Stomach (tissue), 9 donors: ENCODE measurements around the gene THY1. TPM values are rescaled to one million over a fixed set of nuclear protein-coding genes. Genes with fewer than 3 reads are reported as not detected.
A peak's percentile ranks its signal among the peaks of the same experiment; 100 is the strongest.
"Not testable (repeated sequence)": the region's sequence is repeated elsewhere in the genome, so short reads cannot be mapped to it uniquely, and the experiment has no call there.

ENCODE experiments used
- DNase-seq, 2 donors: peaks; one replicate each; pipeline versions ENCODE4 v3.0.0 to v3.0.0-alpha.2; 2013 to 2019
- H3K27ac ChIP-seq, 5 donors: fragments of 200-600 bp in 4 of 5; sonication (generic) in 4 of 5; one replicate each; pipeline ENCODE4 v1.5.1; 2013 to 2019; ENCODE audit warnings: mild to moderate bottlenecking in 1 of 5, moderate library complexity in 1 of 5
- H3K27me3 ChIP-seq, 3 donors: fragments of 200-600 bp; sonication (generic); one replicate each; pipeline ENCODE4 v1.5.1; 2017 to 2019; ENCODE audit warnings: mixed run types in 1 of 3
- H3K36me3 ChIP-seq, 4 donors: fragments of 200-600 bp; sonication (generic); 1 replicate in 3 of 4; 2 replicates in 1 of 4; pipeline ENCODE4 v1.5.1; 2016 to 2019
- H3K4me1 ChIP-seq, 4 donors: fragments of 200-600 bp; sonication (generic); one replicate each; pipeline ENCODE4 v1.5.1; 2016 to 2019
- H3K4me3 ChIP-seq, 4 donors: fragments of 200-600 bp; sonication (generic) in 3 of 4; one replicate each; pipeline ENCODE4 v1.5.1; 2016 to 2019; ENCODE audit warnings: mild to moderate bottlenecking in 1 of 4
- H3K9me3 ChIP-seq, 4 donors: fragments of 200-600 bp; sonication (generic); one replicate each; pipeline ENCODE4 v1.5.1; 2016 to 2019
- CTCF ChIP-seq, 7 experiments: fragments of 450-650 bp in 4 of 7; fragments of 200-600 bp in 3 of 7; sonication (generic) in 3 of 7; IDR thresholded peaks; one replicate each; pipeline ENCODE4 v1.5.1; 2016 to 2019; ENCODE audit warnings: antibody characterized with exemption in 7 of 7, control low read depth in 2 of 7, mild to moderate bottlenecking in 1 of 7
- EP300 ChIP-seq: sonication (generic); formaldehyde crosslinking; IDR thresholded peaks from one replicate; pipeline ENCODE4 v1.6.1; 2017; ENCODE audit warnings: antibody characterized with exemption
- POLR2A ChIP-seq, 4 donors: fragments of 450-650 bp; IDR thresholded peaks; one replicate each; pipeline ENCODE4 v1.6.1; 2016; ENCODE audit warnings: antibody characterized with exemption in 4 of 4, control low read depth in 2 of 4, mild to moderate bottlenecking in 1 of 4, moderate library complexity in 1 of 4
- POLR2AphosphoS5 ChIP-seq, 3 donors: sonication (generic); formaldehyde crosslinking; IDR thresholded peaks; one replicate each; pipeline ENCODE4 v1.6.1; 2016; ENCODE audit warnings: antibody characterized with exemption in 3 of 3
- WGBS, 5 donors: extraction: QIAGEN DNeasy Blood & Tissue Kit in 3 of 5; methylation state at CpG; one replicate each; pipeline versions ENCODE4 v1.1.5 to v1.1.7; 2013 to 2018; 5-methylcytosine and 5-hydroxymethylcytosine counted together
- intact Hi-C: fragments of 100-400 bp; cut with DNase I; formaldehyde crosslinking; loops from one replicate; pipeline ENCODE4 v1.15.1; 2023; ENCODE audit warnings: low total_unique reads
- polyA plus RNA-seq, 3 donors: library from polyadenylated mRNA; stranded (reverse); fragments of 200-250 nt; gene quantifications; one replicate each; pipeline ENCODE4 v1.2.3, GENCODE V29; 2013
- total RNA-seq, 5 donors: library from RNA; depleted of rRNA; stranded (reverse); fragments of >200 nt; gene quantifications; one replicate each; pipeline versions ENCODE4 v1.1.0 to v1.2.3, GENCODE V29; 2014 to 2016
- donor health status: healthy with polysubstance abuse.
- donor health status: Bipolar disorder and iron deficiency.
- donor health status: healthy.

Gene THY1
- total and polyA plus RNA-seq, 8 donors, result 1.2 to 13.7 (median 7.9) TPM

- Histone ChIP-seq H3K27ac (no peak overlapping the region), H3K4me3 (no peak overlapping the region), H3K4me1 (no peaks in the 10 kb centered on the region), H3K27me3 (no peaks in the 10 kb centered on the region), H3K36me3 (no peaks in the 10 kb centered on the region), H3K9me3 (no peaks in the 10 kb centered on the region)
- TF ChIP-seq EP300 (no peak), POLR2A (IDR thresholded peaks at IDR 0.05) (no peak), CTCF (IDR thresholded peaks at IDR 0.05) (no peak), POLR2AphosphoS5 (IDR thresholded peaks at IDR 0.05) (no peak)
- intact Hi-C loops, result no loop called here
- 67 to 76% (median 74%) methylated on average over 7 of the region's 7 CpGs for WGBS, 5 donors
- no peak for DNase-seq
These were observed 31.7 kb downstream of the THY1 start for GRCh38 chr11:119391275-119391674.

DNA sequence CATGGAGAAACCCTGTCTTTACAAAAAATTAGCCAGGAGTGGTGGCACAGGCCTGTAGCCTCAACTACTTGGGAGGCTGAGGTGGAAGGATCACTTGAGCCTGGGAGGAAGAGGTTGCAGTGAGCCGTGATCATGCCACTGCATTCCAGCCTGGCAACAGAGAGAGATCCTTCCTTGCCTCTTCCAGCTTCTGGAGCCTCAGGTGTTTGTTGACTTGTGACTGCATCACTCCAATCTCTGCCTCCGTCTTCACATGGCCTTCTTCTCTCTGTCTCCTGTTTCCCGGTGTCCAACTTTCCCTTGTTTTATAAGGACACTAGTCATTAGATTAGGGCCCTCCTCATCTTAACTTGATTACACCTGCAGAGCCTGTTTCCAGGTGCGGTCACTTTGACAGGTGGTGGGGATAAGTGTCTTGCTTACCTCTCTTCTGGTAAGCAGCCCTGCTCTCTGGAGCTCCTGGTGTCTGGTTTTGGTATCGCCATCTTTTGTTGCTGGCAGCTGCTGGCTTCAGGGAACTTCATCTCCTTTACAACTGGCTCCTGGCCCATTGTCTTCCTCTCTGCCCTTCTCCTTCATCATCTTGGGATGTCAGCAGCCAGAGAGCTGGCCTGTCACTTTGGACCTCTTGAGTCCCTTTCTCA lies 33.2 kb downstream of the THY1 start:
- H3K9me3 ChIP-seq, result no peaks in the 10 kb centered on the region
- TF ChIP-seq EP300, result no peak
- TF ChIP-seq CTCF (IDR thresholded peaks at IDR 0.05), result peak in 1 of 7 experiments; percentile 14
- TF ChIP-seq POLR2AphosphoS5 (IDR thresholded peaks at IDR 0.05), result no peak
- no peak for TF ChIP-seq POLR2A (IDR thresholded peaks at IDR 0.05)
- H3K27ac ChIP-seq, result no peak overlapping the region
- H3K4me3 ChIP-seq, result no peak overlapping the region
- intact Hi-C loops, result loop anchor here (10.0 kb wide), 1 partner anchor 85 kb away; no protein-coding TSS in a partner anchor
- 64 to 80% (median 73%) methylated on average over 5 of the region's 5 CpGs for WGBS, 5 donors
- peak in 1 of 2 donors; percentile 37 for DNase-seq
- no peaks in the 10 kb centered on the region for H3K27me3 ChIP-seq
- no peaks in the 10 kb centered on the region for H3K36me3 ChIP-seq
- no peaks in the 10 kb centered on the region for H3K4me1 ChIP-seq

DNA sequence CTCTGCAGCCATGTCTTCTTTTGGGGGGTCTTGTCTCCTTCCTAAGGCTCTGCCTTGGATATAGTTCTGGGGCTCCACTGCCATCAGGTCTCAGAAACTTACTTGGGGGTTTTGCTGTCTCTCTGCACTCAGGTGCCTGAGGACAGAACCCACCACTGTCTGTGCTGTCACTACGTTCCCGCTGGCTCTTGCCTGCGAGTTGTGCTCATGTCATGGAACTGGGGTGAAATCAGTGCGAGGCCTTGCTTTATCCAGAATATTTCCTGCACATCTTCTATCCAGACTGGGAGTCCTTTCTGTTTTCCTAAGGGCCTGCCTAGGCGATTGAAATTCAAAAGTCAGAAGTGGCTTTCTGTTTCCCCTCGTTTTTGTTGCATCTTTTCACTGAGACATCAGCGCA lies 34.9 kb downstream of the THY1 start:
- no peak for DNase-seq
- intact Hi-C loops, result loop anchor here (10.0 kb wide), 1 partner anchor 87 kb away; no protein-coding TSS in a partner anchor
- H3K27me3 ChIP-seq, result no peaks in the 10 kb centered on the region
- WGBS, 5 donors, result 87 to 92% (median 90%) methylated on average over 7 of the region's 7 CpGs
- no peak overlapping the region for H3K27ac ChIP-seq
- no peak overlapping the region for H3K4me3 ChIP-seq
- no peaks in the 10 kb centered on the region for H3K4me1 ChIP-seq
- TF ChIP-seq CTCF (IDR thresholded peaks at IDR 0.05), result no peak
- no peak for TF ChIP-seq EP300
- TF ChIP-seq POLR2A (IDR thresholded peaks at IDR 0.05), result no peak
- no peak for TF ChIP-seq POLR2AphosphoS5 (IDR thresholded peaks at IDR 0.05)
- no peaks in the 10 kb centered on the region for H3K36me3 ChIP-seq
- H3K9me3 ChIP-seq, result no peaks in the 10 kb centered on the region

- H3K4me3 ChIP-seq, result no peak overlapping the region
- H3K4me1 ChIP-seq, result peaks cover 13 to 25% (median 20%) of the 10 kb centered on the region in 4 donors
- no peaks in the 10 kb centered on the region for H3K36me3 ChIP-seq
- DNase-seq, result no peak
- H3K9me3 ChIP-seq, result no peaks in the 10 kb centered on the region
- no peaks in the 10 kb centered on the region for H3K27me3 ChIP-seq
- no peak overlapping the region for H3K27ac ChIP-seq
- TF ChIP-seq CTCF (IDR thresholded peaks at IDR 0.05), result no peak
- TF ChIP-seq POLR2AphosphoS5 (IDR thresholded peaks at IDR 0.05), result no peak
- no peak for TF ChIP-seq POLR2A (IDR thresholded peaks at IDR 0.05)
- TF ChIP-seq EP300, result no peak
- WGBS, 5 donors, result 78 to 95% (median 81%) methylated on average over 2 of the region's 2 CpGs
- intact Hi-C loops, result loop anchor here (10.0 kb wide), 1 partner anchor 90 kb away; no protein-coding TSS in a partner anchor
These were observed 38.6 kb downstream of the THY1 start for GRCh38 chr11:119384332-119384731.

- not testable (repeated sequence) for H3K9me3 ChIP-seq, H3K4me3 ChIP-seq, H3K27me3 ChIP-seq, H3K36me3 ChIP-seq, DNase-seq
- peak overlapping the region in 1 of 5 donors; percentile 85 for H3K27ac ChIP-seq
- intact Hi-C loops, result loop anchor here (10.0 kb wide), 1 partner anchor 92 kb away; no protein-coding TSS in a partner anchor
- peaks cover 13 to 43% (median 28%) of the 10 kb centered on the region in 4 donors for H3K4me1 ChIP-seq
- 82 to 90% (median 88%) methylated on average over 13 to 14 of the region's 14 CpGs for whole genome bisulfite sequencing, 5 donors
These were observed 40.5 kb downstream of the THY1 start for GRCh38 chr11:119382513-119382912.
